Memory B cell (primary cell): Measurements from ENCODE around the gene ISG20L2.
A peak's percentile ranks its signal among the peaks of the same experiment; 100 is the strongest.

Source experiments
- ATAC-seq: fragments of 150-1000 bp; cut with Tn5 transposase; 2 replicates; pipeline ENCODE4 v1.10.0; 2021; ENCODE audit warnings: low read depth, mild to moderate bottlenecking, moderate library complexity
- DNase-seq, 2 donors: peaks; one replicate each; pipeline ENCODE4 v3.0.0; 2022; ENCODE audit warnings: low spot score in 2 of 2
- H3K27ac Mint-ChIP-seq: one replicate; pipeline ENCODE4 v1.8.0; 2022; ENCODE audit warnings: mild to moderate bottlenecking, moderate library complexity, mixed read lengths
- H3K27me3 Mint-ChIP-seq: one replicate; pipeline ENCODE4 v1.8.0; 2022; ENCODE audit warnings: mixed read lengths
- H3K36me3 Mint-ChIP-seq: one replicate; pipeline ENCODE4 v1.8.0; 2022; ENCODE audit warnings: mild to moderate bottlenecking, mixed read lengths
- H3K4me1 Mint-ChIP-seq: one replicate; pipeline ENCODE4 v1.8.0; 2022; ENCODE audit warnings: mixed read lengths
- H3K4me3 Mint-ChIP-seq: one replicate; pipeline ENCODE4 v1.8.0; 2022; ENCODE audit warnings: mild to moderate bottlenecking, moderate library complexity, mixed read lengths
- H3K9me3 Mint-ChIP-seq: one replicate; pipeline ENCODE4 v1.8.0; 2022; ENCODE audit warnings: mixed read lengths

Gene ISG20L2

DNA sequence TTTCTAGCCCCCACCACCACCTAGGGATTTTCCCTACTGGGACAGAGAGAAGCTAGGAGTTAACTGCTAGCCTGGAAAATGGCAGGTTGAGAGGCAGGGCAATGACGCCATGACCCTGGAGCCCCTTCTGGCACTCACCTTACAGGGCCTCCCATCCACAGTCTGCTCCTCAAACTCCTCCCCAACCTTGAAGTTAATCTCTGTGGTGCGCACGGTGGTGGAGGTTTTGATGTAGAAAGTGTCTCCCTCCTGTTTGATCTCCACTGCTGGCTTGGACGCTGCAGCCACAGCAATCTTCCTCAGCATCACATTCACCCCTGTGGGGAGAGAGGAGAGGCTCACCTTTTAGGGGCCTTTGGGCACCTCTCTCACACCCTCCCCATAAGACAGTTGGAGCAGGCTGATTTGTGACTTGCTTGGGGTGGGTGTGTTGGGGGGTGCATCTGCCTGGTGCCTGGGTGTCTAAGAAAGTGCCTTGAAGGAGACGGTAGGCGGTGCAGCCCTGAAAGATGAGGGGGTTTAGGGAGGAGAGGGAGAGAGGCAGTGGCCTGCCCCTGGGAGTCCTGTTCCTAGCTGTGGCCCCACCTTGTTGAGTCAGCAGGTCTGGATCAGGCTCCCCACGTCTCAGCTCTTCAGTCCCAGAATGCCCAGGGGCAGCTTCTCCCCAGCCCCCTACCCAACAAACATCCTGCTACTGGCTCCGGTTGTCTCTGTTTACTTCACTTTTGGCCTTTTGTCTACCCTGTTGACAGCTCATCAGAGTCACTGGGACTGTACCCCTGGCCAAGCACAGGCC, 27.6 kb downstream of the ISG20L2 start:
- Mint-ChIP-seq H3K4me3 (no peak overlapping the region), H3K4me1 (peaks cover 7% of the 10 kb centered on the region), H3K27me3 (peaks cover 38% of the 10 kb centered on the region), H3K36me3 (peaks cover 6% of the 10 kb centered on the region), H3K9me3 (no peaks in the 10 kb centered on the region), H3K27ac (no peak overlapping the region)
- DNase-seq = no peak
- ATAC-seq = no peak

DNA sequence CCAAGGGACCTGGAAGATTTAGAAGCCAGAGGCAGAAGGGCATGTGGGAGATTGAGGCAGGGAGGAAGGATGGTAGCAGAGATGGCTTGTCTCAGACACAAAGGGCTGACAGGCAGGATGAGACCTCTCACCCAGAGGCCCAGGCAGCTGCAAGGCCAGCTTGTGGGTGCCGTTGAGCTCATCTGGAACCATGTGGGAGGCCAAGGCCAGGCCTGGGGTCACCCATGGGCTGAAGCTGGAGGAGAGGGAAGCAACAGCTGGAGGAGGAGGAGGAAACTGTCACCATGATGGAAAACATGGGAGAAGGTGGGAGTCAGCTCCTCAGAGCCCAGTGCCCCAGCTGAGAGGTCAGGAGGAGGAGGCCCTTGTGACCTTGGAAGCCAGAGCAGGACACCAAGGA, 29.6 kb downstream of the ISG20L2 start:
- H3K27me3 Mint-ChIP-seq = peaks cover 36% of the 10 kb centered on the region
- ATAC-seq = no peak
- no peak for DNase-seq
- H3K36me3 Mint-ChIP-seq = peaks cover 7% of the 10 kb centered on the region
- no peaks in the 10 kb centered on the region for H3K9me3 Mint-ChIP-seq
- H3K4me3 Mint-ChIP-seq = no peak overlapping the region
- H3K4me1 Mint-ChIP-seq = no peaks in the 10 kb centered on the region
- H3K27ac Mint-ChIP-seq = no peak overlapping the region

DNA sequence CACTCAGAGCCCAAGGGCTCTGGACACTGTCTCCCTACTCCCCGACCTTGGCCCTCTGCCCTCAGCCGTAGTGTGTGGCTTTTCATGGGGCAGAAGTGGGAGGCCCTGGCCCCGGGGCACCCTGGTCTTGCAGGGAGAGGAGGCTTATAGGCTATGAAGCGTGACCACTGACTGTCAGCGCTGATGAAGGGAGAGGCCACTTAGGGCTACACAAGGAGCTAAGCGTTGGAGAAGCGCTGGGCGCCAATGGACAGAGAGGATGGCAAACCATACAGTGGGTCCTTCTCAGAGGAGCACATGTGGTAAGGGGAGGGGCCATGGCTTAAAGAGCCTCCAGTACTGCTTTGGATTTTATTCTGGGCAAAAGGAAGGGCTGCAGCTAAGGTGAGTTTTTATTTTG, 31.1 kb downstream of the ISG20L2 start:
- DNase-seq (no peak), ATAC-seq (no peak)
- H3K27me3 Mint-ChIP-seq = peaks cover 35% of the 10 kb centered on the region
- H3K36me3 Mint-ChIP-seq = peaks cover 7% of the 10 kb centered on the region
- no peak overlapping the region for H3K27ac Mint-ChIP-seq
- H3K4me3 Mint-ChIP-seq = no peak overlapping the region
- peaks cover 3% of the 10 kb centered on the region for H3K4me1 Mint-ChIP-seq
- no peaks in the 10 kb centered on the region for H3K9me3 Mint-ChIP-seq

DNA sequence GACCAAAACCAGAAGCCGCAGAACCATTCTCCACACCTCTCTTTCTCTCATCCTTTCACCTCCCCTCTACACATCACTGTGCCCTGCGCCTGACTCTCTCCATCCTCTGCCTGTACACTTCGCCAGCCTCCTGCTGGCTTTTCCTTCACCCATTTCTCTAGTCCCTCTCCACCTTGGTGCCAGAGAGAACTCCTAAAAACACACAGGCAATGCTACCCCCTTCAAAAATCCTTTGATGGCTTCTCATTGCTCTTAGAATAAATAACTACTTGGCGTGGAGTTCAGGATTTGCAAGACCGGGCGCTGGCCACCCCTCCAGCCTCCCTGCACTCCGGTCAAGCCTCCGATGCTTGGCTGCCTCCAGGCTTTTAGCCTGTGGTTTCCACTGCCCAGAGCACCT, 31.8 kb downstream of the ISG20L2 start:
- peaks cover 10% of the 10 kb centered on the region for H3K4me1 Mint-ChIP-seq
- DNase-seq = no peak
- peaks cover 7% of the 10 kb centered on the region for H3K36me3 Mint-ChIP-seq
- ATAC-seq = no peak
- no peaks in the 10 kb centered on the region for H3K9me3 Mint-ChIP-seq
- peaks cover 42% of the 10 kb centered on the region for H3K27me3 Mint-ChIP-seq
- H3K27ac Mint-ChIP-seq = no peak overlapping the region
- no peak overlapping the region for H3K4me3 Mint-ChIP-seq

DNA sequence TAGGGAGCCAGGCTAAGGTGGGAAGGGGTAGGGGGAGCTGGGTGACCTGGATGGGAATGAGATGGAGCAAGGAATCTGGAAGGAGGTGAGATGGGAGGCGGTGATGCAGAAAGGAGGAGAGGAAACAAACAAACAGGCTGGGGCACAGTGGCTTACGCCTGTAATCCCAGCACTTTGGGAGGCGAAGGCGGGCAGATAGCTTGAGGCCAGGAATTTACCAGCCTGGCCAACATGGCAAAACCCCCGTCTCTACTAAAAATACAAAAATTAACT, 33.9 kb downstream of the ISG20L2 start:
- ATAC-seq = no peak
- no peak overlapping the region for H3K4me3 Mint-ChIP-seq
- no peak overlapping the region for H3K27ac Mint-ChIP-seq
- H3K27me3 Mint-ChIP-seq = peaks cover 47% of the 10 kb centered on the region
- H3K4me1 Mint-ChIP-seq = peaks cover 11% of the 10 kb centered on the region
- no peak for DNase-seq
- peaks cover 7% of the 10 kb centered on the region for H3K36me3 Mint-ChIP-seq
- no peaks in the 10 kb centered on the region for H3K9me3 Mint-ChIP-seq

DNA sequence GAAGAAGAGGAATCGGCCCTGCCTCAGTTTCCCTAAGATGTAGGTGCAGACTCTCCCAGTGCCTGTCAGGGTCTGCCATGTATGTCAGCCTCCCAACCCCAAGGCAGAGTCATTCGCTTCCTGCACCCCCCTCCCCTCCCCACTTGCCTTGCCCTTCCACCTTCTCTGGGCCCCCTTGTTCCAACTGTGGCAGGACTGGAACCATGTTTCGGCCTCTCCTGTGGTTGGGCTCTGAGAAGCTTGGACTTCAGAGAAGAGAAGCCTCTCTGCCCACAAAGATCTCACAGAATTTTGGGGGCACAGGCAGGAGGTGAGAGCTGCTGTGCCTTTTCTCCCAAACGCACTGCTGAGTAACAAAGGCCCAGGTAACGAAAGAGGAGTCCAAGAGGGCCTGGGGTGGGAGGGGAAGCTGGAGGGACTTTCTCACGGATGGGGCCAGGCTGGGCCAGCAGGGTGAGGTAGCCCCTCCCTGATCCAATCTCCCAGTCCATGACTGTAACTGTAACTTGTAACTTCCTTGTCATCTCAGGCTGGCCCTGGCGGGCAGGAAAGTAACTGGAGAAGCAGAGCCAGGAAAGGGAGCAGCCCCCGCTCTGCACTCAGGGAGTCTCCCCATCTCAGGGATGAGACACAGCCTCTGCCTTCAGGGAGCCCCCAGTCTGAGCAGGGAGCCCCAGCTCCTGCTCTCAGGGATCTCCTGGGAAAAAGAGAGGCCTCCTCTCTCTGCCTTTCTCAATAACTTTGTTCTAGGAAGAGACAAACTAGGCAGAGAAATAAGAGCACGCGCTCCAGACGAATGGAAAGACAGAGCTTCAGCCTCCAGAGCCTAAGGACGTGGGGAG, 34.5 kb downstream of the ISG20L2 start:
- no peak for DNase-seq
- H3K4me3 Mint-ChIP-seq = no peak overlapping the region
- H3K4me1 Mint-ChIP-seq = peaks cover 13% of the 10 kb centered on the region
- peaks cover 7% of the 10 kb centered on the region for H3K36me3 Mint-ChIP-seq
- no peak for ATAC-seq
- H3K9me3 Mint-ChIP-seq = no peaks in the 10 kb centered on the region
- H3K27me3 Mint-ChIP-seq = peaks cover 47% of the 10 kb centered on the region
- H3K27ac Mint-ChIP-seq = no peak overlapping the region

DNA sequence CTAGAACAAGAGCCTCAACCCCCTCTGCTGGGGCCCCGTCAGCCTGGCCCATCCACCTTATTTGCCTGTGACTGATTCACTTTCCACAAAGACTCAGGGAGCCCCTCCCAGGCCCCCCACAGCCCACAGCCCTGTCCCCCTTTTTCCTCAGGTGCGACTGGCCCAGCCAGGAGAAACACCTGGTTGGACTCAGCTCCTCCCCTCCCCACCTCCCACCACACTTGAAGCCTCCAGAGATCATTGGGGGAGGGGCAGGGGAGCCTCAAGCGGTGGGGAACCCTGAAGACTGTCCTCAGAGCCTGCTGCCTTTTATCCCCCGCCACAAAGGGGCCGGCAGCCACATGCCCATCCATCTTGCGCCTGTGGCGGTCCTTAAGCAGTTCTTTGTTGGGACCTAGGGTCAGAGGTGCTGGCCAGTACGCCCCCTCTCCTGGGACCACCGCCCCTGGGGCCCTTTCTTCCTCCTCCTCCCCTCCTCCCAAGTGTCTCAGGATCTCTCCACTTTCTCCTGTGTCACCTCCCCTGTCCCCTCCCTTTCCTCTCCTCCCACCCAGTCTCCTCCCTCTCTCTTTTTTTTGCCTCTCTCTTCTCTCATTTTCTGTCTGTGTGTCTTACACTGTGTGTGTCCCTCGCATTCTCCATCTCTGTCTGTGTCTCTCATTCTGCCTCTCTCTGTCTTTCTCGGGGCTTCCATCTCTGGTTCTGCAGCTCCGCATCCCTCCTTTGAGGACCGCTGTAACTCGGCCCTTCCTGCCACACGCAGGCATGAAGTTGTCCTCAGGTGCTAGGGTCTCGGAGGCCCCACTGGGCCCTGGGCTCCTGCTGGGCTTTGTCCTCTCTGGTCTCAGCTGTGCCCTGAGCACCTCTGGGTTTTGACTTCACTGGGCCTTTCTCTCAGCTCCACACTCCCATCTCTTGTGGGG, 35.4 kb downstream of the ISG20L2 start:
- H3K9me3 Mint-ChIP-seq = no peaks in the 10 kb centered on the region
- DNase-seq (no peak), ATAC-seq (no peak)
- H3K36me3 Mint-ChIP-seq = peaks cover 3% of the 10 kb centered on the region
- no peak overlapping the region for H3K27ac Mint-ChIP-seq
- H3K27me3 Mint-ChIP-seq = peaks cover 45% of the 10 kb centered on the region
- H3K4me1 Mint-ChIP-seq = peaks cover 13% of the 10 kb centered on the region
- H3K4me3 Mint-ChIP-seq = peak overlapping the region; percentile 19

DNA sequence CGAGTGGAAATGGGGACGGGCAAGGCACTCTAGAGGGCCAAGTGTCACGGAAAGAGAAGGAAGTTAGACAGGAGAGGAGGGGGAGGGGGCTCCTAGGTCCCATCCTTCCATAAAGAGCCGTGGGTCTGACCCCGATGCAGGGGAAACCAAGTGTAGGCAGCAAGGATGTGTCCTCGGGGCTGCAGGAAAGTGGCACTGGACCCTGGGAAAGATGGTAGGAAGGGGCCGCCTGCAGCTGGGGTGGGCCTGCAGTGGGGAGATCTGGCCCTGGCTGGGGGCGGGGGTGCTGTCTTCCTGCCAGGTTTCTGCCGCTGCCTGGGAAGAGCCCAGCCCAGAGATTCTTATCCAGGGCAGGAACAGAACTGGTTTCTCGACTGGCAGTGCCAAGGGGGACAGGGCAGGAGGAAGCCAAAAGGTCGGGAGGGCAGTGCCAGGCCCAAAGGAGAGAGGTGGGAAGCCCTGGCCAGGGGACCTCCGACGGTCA, 36.1 kb downstream of the ISG20L2 start:
- H3K27me3 Mint-ChIP-seq = peaks cover 42% of the 10 kb centered on the region
- peaks cover 13% of the 10 kb centered on the region for H3K4me1 Mint-ChIP-seq
- H3K4me3 Mint-ChIP-seq = no peak overlapping the region
- H3K36me3 Mint-ChIP-seq = peaks cover 3% of the 10 kb centered on the region
- DNase-seq = no peak
- no peaks in the 10 kb centered on the region for H3K9me3 Mint-ChIP-seq
- ATAC-seq = no peak
- no peak overlapping the region for H3K27ac Mint-ChIP-seq

DNA sequence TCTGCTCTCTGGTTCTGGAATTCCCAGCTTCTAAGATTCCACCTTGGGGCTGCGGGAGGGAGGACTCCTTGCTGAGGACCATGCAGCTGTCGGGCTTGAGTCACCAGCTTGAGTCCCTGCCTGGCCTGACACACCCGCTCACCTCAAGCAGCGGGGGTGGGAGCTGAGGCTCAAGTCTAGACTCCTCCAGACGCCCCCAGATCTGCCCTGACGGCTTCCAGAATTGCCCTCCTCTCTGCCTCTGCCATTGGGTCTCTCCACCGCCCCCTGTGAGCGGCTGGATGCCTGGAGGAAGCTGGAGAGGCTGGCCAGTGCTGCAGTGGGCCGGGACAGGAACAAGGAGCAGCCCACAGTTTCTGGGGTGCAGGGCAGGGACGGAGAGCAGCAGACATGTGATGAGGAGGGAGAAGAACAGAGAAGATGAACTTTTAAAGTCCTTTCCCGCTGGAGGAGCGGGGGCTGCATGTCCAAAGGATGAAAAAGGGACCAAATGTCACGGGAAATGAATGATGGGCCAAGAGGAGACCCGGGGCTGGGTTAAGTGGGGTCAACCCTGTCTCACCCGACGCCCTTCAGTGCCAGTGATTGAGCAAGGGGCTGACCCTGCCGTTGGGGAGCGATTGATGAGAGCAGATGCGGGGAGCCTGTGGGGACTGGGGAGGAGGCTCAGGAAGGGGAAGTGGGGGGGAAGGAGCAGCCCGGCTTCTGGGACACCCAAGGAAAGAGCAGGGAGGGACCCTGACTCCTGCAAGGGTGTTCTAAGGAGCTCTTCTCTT, 36.7 kb downstream of the ISG20L2 start:
- no peak overlapping the region for H3K4me3 Mint-ChIP-seq
- H3K27ac Mint-ChIP-seq = no peak overlapping the region
- DNase-seq (no peak), ATAC-seq (no peak)
- no peaks in the 10 kb centered on the region for H3K9me3 Mint-ChIP-seq
- H3K27me3 Mint-ChIP-seq = peaks cover 36% of the 10 kb centered on the region
- peaks cover 3% of the 10 kb centered on the region for H3K36me3 Mint-ChIP-seq
- H3K4me1 Mint-ChIP-seq = peaks cover 13% of the 10 kb centered on the region

DNA sequence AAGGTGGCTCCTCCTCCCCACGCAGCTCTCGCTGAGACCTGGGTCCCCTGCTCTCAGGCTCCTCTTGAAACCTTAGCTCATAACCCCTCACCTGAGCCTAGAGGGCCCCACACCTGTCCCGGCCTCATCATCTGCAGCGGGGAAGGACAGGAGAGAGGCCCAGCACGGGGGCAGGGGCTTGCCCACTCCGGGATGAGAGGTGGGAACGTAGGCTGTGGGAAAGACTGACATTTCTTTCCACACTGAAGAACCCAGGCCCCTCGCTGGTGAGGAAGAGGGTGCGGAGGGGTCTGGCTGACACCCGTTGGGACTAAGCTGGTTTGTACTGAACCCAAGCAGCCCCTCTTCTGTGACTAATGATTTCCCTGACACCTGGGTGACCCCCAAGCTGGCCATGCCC, 37.4 kb downstream of the ISG20L2 start:
- no peak overlapping the region for H3K4me3 Mint-ChIP-seq
- no peaks in the 10 kb centered on the region for H3K9me3 Mint-ChIP-seq
- no peak overlapping the region for H3K27ac Mint-ChIP-seq
- H3K27me3 Mint-ChIP-seq = peaks cover 34% of the 10 kb centered on the region
- H3K36me3 Mint-ChIP-seq = peaks cover 2% of the 10 kb centered on the region
- ATAC-seq (no peak), DNase-seq (no peak)
- peaks cover 13% of the 10 kb centered on the region for H3K4me1 Mint-ChIP-seq

DNA sequence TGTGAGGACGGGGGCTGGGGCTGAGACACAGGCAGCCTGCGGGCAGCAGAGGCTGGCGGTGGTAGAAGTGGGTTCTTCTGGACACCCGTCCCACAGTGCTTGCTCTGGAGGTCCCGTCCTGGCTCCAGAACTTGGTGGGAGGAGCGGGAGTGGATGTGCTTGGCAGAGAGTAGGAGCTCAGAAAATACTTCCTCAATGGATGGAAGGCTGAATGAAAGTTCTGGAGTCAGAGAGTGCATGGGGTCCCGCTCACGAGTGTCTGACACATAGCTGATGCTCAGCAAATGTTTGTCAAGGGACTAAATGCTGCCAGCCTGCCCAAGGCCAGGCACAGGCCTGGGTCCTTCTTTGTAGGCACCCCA, 37.9 kb downstream of the ISG20L2 start:
- Mint-ChIP-seq H3K27ac (no peak overlapping the region), H3K36me3 (peaks cover 2% of the 10 kb centered on the region), H3K27me3 (peaks cover 34% of the 10 kb centered on the region), H3K4me3 (no peak overlapping the region), H3K9me3 (no peaks in the 10 kb centered on the region), H3K4me1 (peaks cover 13% of the 10 kb centered on the region)
- no peak for ATAC-seq
- no peak for DNase-seq

DNA sequence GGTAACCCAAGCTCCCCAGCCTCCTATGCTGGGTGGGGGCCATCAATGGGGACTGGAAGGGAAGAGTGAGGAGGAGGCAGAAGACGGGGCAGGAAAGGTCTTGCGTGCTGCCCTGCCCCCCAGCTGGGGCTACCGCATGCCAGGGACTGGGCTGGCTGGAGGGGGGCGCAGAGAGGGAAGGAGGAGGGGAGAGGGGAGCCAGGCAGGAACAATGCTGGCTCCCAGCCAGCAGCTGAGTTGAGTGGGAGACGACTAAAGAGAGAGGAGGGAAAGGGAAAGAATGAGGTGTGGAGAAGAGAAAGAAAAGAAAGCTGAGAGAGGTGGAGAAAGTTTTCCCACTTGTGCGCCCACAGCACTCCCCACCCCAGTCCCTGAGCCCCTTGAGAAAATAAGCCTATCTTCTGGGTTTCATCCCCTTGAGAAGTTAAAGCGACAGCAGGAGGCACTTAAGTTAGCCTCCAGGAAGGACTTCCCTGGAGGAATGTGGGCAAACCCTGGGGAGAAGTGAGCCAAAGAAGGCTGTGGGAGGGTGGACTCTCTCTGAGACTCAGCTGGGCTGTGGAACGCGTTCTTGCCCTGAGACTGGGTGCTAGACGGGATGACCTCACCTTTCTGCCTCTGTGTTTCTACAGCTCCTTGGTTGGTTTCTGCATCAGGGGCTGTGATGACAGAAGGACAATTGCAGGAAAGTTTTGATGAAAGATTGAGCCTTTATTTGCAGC, 38.5 kb downstream of the ISG20L2 start:
- DNase-seq (no peak), ATAC-seq (no peak)
- Mint-ChIP-seq H3K27me3 (peaks cover 34% of the 10 kb centered on the region), H3K36me3 (peaks cover 2% of the 10 kb centered on the region), H3K4me1 (peaks cover 13% of the 10 kb centered on the region), H3K27ac (no peak overlapping the region), H3K4me3 (no peak overlapping the region), H3K9me3 (no peaks in the 10 kb centered on the region)
